ENCODE results near the gene AXDND1. TPM values are rescaled to one million over a fixed set of nuclear protein-coding genes. Genes with fewer than 3 reads are reported as not detected.

The AXDND1 gene
- total and polyA plus RNA-seq, 2 experiments from 2014 or later, result not detected

DNA sequence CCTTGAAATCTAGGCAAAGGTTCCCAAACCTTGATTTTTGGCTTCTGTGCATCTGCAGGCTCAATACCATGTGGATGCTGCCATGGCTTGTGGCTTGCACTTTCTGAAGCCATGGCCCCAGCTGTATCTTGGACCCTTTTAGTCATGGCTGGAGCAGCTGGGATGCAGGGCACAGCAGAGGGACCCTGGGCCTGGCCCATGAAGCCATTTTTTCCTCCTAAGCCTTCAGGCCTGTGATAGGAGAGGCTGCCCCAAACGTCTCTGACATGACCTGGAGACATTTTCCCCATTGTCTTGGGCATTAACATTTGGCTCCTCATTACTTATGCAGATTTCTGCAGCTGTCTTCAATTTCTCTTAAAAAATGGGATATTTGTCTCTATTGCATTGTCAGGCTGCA, 112.6 kb downstream of the AXDND1 start:
- DNase-seq, result no peak
- Histone ChIP-seq H3K9me2 (ENCODE audit: insufficient read depth) (no peaks in the 10 kb centered on the region), H3K4me2 (ENCODE audit: unreplicated experiment) (no peak overlapping the region), H3K27ac (no peak overlapping the region), H3K9me3 (ENCODE audit: low read depth) (no peaks in the 10 kb centered on the region), H3K9ac (no peak overlapping the region), H3K36me3 (ENCODE audit: low read depth) (no peaks in the 10 kb centered on the region), H3F3A (ENCODE audit: insufficient read depth) (no peaks in the 10 kb centered on the region), H3K27me3 (replicated peaks; ENCODE audit: insufficient read depth) (no peaks in the 10 kb centered on the region), H3K4me3 (no peak overlapping the region), H3K79me2 (ENCODE audit: insufficient read depth) (no peaks in the 10 kb centered on the region), H4K20me1 (ENCODE audit: insufficient read depth) (no peaks in the 10 kb centered on the region), H2AFZ (no peak overlapping the region), H3K4me1 (ENCODE audit: insufficient read depth) (no peaks in the 10 kb centered on the region)
- WGBS, 2 experiments (ENCODE audit: low coverage in 1 of 2, low lambda C conversion rate in 2 of 2, missing lambda C conversion rate in 2 of 2), result 0% methylated on average over 1 of the region's 1 CpG
- no peak for TF ChIP-seq EZH2phosphoT487 (IDR thresholded peaks at IDR 0.05; ENCODE audit: insufficient read depth, low read depth)
- in situ Hi-C loops (cut with MboI), result no loop called here

DNA sequence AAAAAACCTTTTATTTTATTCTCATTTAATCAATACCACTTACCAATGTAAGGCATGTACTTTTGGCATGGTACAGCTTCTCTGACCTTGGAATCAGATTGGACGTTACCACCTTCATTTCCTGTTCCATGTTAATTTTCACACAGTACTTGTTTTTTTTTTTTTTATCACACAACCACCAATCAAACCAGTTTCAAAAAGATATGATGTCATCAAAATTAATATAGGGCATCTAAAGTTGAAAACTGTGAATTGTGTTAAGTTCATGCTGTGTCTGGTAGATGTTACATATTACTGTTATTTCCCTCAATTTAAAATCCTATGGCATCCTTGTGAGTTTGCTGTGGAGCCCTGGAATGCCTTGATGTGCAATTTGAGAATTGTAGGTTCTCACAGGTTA, 124.8 kb downstream of the AXDND1 start:
- Histone ChIP-seq H3K36me3 (ENCODE audit: low read depth) (no peaks in the 10 kb centered on the region), H3K9me3 (ENCODE audit: low read depth) (no peaks in the 10 kb centered on the region), H3K27ac (no peak overlapping the region), H3K9ac (no peak overlapping the region), H3K9me2 (ENCODE audit: insufficient read depth) (peaks cover 4% of the 10 kb centered on the region; the same call in 1 of the 2 replicates), H2AFZ (no peak overlapping the region), H3F3A (ENCODE audit: insufficient read depth) (no peaks in the 10 kb centered on the region), H3K4me2 (ENCODE audit: unreplicated experiment) (no peak overlapping the region), H4K20me1 (ENCODE audit: insufficient read depth) (no peaks in the 10 kb centered on the region), H3K4me1 (ENCODE audit: insufficient read depth) (no peaks in the 10 kb centered on the region), H3K79me2 (ENCODE audit: insufficient read depth) (no peaks in the 10 kb centered on the region), H3K27me3 (replicated peaks; ENCODE audit: insufficient read depth) (no peaks in the 10 kb centered on the region), H3K4me3 (no peak overlapping the region)
- in situ Hi-C loops (cut with MboI), result no loop called here
- TF ChIP-seq EZH2phosphoT487 (IDR thresholded peaks at IDR 0.05; ENCODE audit: insufficient read depth, low read depth) (no peak), EZH2 (IDR thresholded peaks at IDR 0.05; ENCODE audit: insufficient read depth, poor library complexity, severe bottlenecking) (no peak)
- 28 to 46% methylated on average over 1 of the region's 1 CpG for WGBS, 2 experiments (ENCODE audit: low coverage in 1 of 2, low lambda C conversion rate in 2 of 2, missing lambda C conversion rate in 2 of 2)
- DNase-seq, result no peak

DNA sequence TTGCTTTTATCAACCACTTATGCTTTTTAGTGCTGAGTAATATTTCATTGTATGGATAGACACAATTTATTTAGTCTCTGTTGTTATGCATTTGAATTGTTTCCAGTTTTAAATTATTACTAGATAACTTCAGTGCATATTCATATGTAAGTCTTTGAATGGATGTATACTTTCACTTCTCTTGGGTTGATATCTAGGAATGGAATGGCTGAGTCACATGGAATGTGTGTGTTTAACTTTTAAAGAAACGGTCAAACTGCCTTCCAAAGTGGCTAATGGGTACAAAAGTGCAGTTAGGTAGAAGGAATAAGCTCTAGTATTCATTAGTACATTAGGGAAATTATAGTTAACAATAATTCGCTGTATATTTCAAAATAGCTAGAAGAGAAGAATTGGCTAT, 127.6 kb downstream of the AXDND1 start:
- Histone ChIP-seq H3K4me1 (ENCODE audit: insufficient read depth) (no peaks in the 10 kb centered on the region), H3K9me3 (ENCODE audit: low read depth) (no peaks in the 10 kb centered on the region), H3K9me2 (ENCODE audit: insufficient read depth) (peaks cover 4% of the 10 kb centered on the region; the same call in 1 of the 2 replicates), H3K27me3 (replicated peaks; ENCODE audit: insufficient read depth) (no peaks in the 10 kb centered on the region), H3K79me2 (ENCODE audit: insufficient read depth) (no peaks in the 10 kb centered on the region), H3F3A (ENCODE audit: insufficient read depth) (no peaks in the 10 kb centered on the region), H3K4me3 (no peak overlapping the region), H4K20me1 (ENCODE audit: insufficient read depth) (no peaks in the 10 kb centered on the region), H3K4me2 (ENCODE audit: unreplicated experiment) (no peak overlapping the region), H3K9ac (no peak overlapping the region), H3K27ac (no peak overlapping the region), H2AFZ (no peak overlapping the region), H3K36me3 (ENCODE audit: low read depth) (no peaks in the 10 kb centered on the region)
- 15 to 16% methylated on average over 2 of the region's 2 CpGs for WGBS, 2 experiments (ENCODE audit: low coverage in 1 of 2, low lambda C conversion rate in 2 of 2, missing lambda C conversion rate in 2 of 2)
- DNase-seq, result no peak
- TF ChIP-seq EZH2 (IDR thresholded peaks at IDR 0.05; ENCODE audit: insufficient read depth, poor library complexity, severe bottlenecking) (no peak), EZH2phosphoT487 (IDR thresholded peaks at IDR 0.05; ENCODE audit: insufficient read depth, low read depth) (no peak)
- in situ Hi-C loops (cut with MboI), result no loop called here

DNA sequence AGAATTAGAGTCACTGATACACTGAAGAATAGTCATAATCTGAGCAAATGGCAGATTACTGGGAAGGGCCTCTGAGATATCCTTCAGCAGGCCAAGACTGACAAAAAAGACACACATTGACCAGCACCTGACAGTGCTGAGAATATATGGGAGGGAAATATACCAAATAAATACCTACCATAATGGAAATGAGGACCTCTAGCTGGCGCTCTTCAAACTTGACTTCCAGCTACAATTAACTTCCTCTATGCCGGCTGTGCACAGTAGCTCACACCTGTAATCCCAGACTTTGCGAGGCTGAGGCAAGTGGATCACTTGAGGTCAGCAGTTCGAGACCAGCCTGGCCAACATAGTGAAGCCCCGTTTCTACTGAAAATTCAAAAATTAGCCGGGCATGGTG, 140.4 kb downstream of the AXDND1 start:
- H3K36me3 ChIP-seq (ENCODE audit: low read depth), result no peaks in the 10 kb centered on the region
- in situ Hi-C loops (cut with MboI), result no loop called here
- WGBS, 2 experiments (ENCODE audit: low coverage in 1 of 2, low lambda C conversion rate in 2 of 2, missing lambda C conversion rate in 2 of 2), result 29 to 30% methylated on average over 6 of the region's 6 CpGs

DNA sequence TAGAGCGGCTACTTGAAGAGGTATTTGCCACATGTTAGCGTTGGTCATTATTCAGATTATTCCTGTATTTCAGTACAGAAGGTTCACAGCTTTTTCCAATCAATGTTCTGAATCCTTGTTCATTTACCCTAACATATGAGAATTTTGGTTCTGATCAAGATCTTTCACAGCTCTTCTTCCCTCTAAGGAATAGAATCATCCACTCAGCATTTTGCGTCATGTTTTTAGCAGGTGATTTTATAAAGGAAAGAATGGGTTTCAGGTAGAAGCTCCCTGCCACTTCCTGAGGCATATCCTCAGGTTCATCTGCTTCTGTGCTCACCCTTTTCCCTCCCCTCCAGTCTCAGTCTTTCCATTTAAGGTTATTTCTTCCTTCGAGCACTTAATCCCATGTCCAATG, 143.6 kb downstream of the AXDND1 start:
- in situ Hi-C loops (cut with MboI), result no loop called here
- TF ChIP-seq EZH2phosphoT487 (IDR thresholded peaks at IDR 0.05; ENCODE audit: insufficient read depth, low read depth) (no peak), EZH2 (IDR thresholded peaks at IDR 0.05; ENCODE audit: insufficient read depth, poor library complexity, severe bottlenecking) (no peak)
- no peaks in the 10 kb centered on the region for H3K9me3 ChIP-seq (ENCODE audit: low read depth)
- no peaks in the 10 kb centered on the region for H3K9me2 ChIP-seq (ENCODE audit: insufficient read depth)
- no peaks in the 10 kb centered on the region for H3F3A ChIP-seq (ENCODE audit: insufficient read depth)
- no peak overlapping the region for H2AFZ ChIP-seq
- H3K4me3 ChIP-seq, result no peak overlapping the region
- no peak overlapping the region for H3K9ac ChIP-seq
- H3K4me2 ChIP-seq (ENCODE audit: unreplicated experiment), result no peak overlapping the region
- H3K27ac ChIP-seq, result no peak overlapping the region
- no peaks in the 10 kb centered on the region for H3K79me2 ChIP-seq (ENCODE audit: insufficient read depth)
- H4K20me1 ChIP-seq (ENCODE audit: insufficient read depth), result no peaks in the 10 kb centered on the region
- H3K4me1 ChIP-seq (ENCODE audit: insufficient read depth), result no peaks in the 10 kb centered on the region
- no peaks in the 10 kb centered on the region for H3K36me3 ChIP-seq (ENCODE audit: low read depth)
- H3K27me3 ChIP-seq (replicated peaks; ENCODE audit: insufficient read depth), result no peaks in the 10 kb centered on the region
- DNase-seq, result no peak
- 36 to 47% methylated on average over 4 of the region's 4 CpGs for WGBS, 2 experiments (ENCODE audit: low coverage in 1 of 2, low lambda C conversion rate in 2 of 2, missing lambda C conversion rate in 2 of 2)

More for the DNA sequence above, 140.4 kb downstream of the AXDND1 start:
- no peaks in the 10 kb centered on the region for H4K20me1 ChIP-seq (ENCODE audit: insufficient read depth)
- no peaks in the 10 kb centered on the region for H3K27me3 ChIP-seq (replicated peaks; ENCODE audit: insufficient read depth)
- H3K27ac ChIP-seq, result no peak overlapping the region
- no peaks in the 10 kb centered on the region for H3K9me3 ChIP-seq (ENCODE audit: low read depth)
- no peak for TF ChIP-seq EZH2phosphoT487 (IDR thresholded peaks at IDR 0.05; ENCODE audit: insufficient read depth, low read depth)
- no peak for TF ChIP-seq EZH2 (IDR thresholded peaks at IDR 0.05; ENCODE audit: insufficient read depth, poor library complexity, severe bottlenecking)
- no peak overlapping the region for H3K9ac ChIP-seq
- H3K79me2 ChIP-seq (ENCODE audit: insufficient read depth), result no peaks in the 10 kb centered on the region
- H3K4me1 ChIP-seq (ENCODE audit: insufficient read depth), result no peaks in the 10 kb centered on the region
- H2AFZ ChIP-seq, result no peak overlapping the region
- H3K4me3 ChIP-seq, result no peak overlapping the region
- H3K4me2 ChIP-seq (ENCODE audit: unreplicated experiment), result no peak overlapping the region
- DNase-seq, result no peak
- H3F3A ChIP-seq (ENCODE audit: insufficient read depth), result no peaks in the 10 kb centered on the region
- H3K9me2 ChIP-seq (ENCODE audit: insufficient read depth), result no peaks in the 10 kb centered on the region

All from GM23248 (cell line).